ENCODE measurements around the gene UBE2L5.

DNA sequence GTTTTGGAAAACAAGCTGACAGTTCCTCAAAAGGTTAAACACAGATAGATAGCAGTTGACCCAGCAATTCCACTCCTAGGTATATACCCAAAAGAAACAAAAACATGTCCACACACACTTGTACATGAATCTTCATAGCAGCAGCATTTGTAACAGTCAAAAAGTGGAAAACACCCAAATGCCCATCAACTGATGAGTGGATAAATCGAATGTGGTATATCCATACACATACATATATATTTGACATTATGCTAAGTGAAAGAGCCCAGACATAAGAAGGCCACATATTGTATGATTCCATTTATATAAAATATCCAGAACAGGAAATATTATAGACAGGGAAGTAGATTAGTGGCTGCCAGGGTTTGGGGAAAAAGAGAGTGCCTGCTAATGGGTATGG lies 51.4 kb downstream of the UBE2L5 start:
- TF ChIP-seq, protein P1, sequence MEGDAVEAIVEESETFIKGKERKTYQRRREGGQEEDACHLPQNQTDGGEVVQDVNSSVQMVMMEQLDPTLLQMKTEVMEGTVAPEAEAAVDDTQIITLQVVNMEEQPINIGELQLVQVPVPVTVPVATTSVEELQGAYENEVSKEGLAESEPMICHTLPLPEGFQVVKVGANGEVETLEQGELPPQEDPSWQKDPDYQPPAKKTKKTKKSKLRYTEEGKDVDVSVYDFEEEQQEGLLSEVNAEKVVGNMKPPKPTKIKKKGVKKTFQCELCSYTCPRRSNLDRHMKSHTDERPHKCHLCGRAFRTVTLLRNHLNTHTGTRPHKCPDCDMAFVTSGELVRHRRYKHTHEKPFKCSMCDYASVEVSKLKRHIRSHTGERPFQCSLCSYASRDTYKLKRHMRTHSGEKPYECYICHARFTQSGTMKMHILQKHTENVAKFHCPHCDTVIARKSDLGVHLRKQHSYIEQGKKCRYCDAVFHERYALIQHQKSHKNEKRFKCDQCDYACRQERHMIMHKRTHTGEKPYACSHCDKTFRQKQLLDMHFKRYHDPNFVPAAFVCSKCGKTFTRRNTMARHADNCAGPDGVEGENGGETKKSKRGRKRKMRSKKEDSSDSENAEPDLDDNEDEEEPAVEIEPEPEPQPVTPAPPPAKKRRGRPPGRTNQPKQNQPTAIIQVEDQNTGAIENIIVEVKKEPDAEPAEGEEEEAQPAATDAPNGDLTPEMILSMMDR (IDR thresholded peaks at IDR 0.05) = no peak
- TF ChIP-seq POLR2A (IDR thresholded peaks at IDR 0.05) = no peak

All from thyroid gland (tissue), 4 donors.